T-helper 1 cell treated with Interleukin-12 subunit alpha and Interleukin-12 subunit beta and Interleukin-4 antibody, amounts not matched to agents 30 ng/mL and 1 ng/mL, for 36 hours (primary cell): ENCODE measurements around the gene TAF3. TPM values are rescaled to one million over a fixed set of nuclear protein-coding genes. Genes with fewer than 3 reads are reported as not detected.

Source experiments
- intact Hi-C: fragments of 100-400 bp; cut with micrococcal nuclease; formaldehyde crosslinking; loops from one replicate; pipeline ENCODE4 v1.15.1; 2024
- total RNA-seq: library from RNA; stranded (reverse); gene quantifications from 2 replicates; pipeline ENCODE4 v1.2.3, GENCODE V29; 2022

Gene TAF3
- total RNA-seq, 1 donor from 2014 or later: 16.6 TPM

GRCh38 chr10:7965457-7965856 is 147.2 kb downstream of the TAF3 start:
- intact Hi-C loops: no loop called here

GRCh38 chr10:7967035-7967434 is 148.7 kb downstream of the TAF3 start:
- intact Hi-C loops: no loop called here

GRCh38 chr10:7968510-7969112 is 150.3 kb downstream of the TAF3 start:
- intact Hi-C loops: no loop called here

DNA sequence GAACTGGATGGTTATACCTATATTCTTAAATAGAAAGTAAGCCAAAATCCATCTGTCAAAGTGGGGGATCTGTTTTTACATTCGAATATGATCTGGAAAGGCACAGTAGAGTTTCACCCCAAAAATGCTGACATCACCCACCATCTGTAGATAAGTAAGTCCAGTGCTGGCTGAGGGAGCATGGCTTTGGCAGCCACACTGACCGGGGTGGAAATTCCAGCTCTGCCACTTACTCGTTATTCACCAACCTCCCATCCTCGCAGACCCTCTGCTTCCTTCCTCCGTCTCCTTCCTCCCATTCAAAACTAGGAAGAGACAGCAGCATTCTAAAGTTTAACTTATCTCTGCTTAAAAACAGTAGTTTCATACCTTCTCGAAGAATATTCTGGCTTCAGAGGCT is 151.3 kb downstream of the TAF3 start:
- intact Hi-C loops: no loop called here

GRCh38 chr10:7971949-7972348 is 153.6 kb downstream of the TAF3 start:
- intact Hi-C loops: no loop called here

DNA sequence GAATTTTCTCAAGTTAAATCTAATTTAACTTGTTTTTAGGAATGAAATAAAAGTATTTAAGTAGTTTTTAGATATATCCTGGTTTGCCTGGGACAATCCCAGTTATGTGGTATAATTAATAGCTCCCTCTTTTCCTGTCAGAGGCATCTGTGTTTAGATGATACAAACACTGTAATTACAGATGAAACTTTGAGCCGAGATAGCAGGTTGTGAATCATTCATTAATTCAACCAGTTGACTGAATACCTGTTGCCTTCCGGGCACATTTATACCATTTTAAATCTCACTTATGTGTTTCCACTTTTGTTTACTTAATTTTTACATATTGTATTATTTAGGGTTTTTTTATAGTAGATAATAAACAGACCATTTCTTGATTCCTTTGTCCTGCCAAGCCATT is 154.1 kb downstream of the TAF3 start:
- intact Hi-C loops: no loop called here

DNA sequence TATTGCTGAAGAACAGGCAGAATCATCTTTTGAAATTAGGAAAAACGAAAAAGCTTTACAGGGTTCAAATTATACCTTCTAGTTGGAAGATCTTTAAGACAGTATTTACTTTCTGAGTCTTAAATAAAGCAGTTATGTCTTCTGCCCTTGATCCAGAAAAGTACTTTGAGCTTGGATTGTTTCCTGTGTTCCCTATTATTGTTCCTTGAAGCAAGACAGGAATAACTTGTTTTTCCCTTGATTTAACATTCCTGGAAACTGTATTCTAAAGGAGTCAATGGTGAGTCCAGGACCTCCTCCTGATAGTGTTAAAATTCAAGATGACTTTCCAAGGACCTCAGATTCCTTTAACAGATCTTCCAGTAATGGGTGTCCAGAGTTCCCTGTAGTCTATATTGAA is 161.9 kb downstream of the TAF3 start:
- intact Hi-C loops: no loop called here

DNA sequence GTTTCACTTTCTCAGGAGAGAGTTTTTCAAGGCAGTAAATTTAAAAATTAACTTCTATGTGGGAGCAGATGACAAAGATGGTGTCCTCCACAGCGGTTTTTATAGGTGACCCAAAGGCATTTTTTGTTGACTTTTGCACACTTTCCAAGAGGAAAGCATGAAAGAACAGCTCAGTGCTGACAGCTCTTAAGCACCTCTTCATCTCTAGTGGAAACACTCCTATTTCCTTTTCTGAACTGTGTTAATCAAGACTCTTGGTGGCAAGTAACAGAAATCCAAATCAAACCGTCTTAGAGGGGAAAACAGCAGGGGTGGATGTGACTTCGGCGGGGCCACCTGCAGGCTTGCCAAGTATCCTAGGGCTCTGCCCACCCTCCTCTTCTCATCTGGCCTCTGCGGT is 164.4 kb downstream of the TAF3 start:
- intact Hi-C loops: no loop called here

DNA sequence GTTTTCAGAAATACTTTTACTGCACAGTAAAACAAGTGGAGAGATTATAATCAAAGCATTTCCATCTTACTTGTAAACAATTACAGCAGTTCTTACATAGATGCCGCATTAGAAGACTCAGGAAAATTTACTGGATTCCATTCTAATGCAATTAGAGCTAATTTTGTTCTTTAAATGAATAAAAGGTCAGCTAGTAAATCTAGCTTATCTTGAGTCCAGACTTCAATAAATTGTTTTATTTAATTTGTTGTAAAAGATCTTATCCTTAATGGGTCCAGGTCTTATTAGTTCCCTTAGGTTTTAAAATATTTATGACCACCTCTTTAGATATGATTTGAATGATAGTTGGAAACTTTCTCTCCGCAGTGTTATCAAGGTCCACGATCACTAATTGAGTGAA is 166.0 kb downstream of the TAF3 start:
- intact Hi-C loops: no loop called here

DNA sequence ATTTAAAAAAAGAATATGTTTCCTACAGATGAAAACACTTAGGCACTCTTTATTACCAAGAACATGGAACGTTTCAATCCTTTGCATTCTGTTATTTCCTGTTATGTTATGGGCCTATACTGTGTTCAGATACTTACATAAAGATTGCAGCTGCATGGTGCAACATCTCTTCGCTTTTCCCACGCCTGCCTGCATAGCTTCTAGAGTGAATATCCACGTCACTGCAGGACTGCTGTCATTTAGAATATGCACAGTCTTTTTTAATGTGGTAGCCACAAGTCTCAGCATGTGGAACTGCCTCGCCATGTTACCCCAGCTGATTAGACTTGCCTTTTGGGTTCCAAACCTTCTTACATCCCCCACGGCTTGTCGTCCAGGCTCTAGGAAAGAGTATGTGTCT is 166.6 kb downstream of the TAF3 start:
- intact Hi-C loops: no loop called here

- intact Hi-C loops: no loop called here
Observed at GRCh38 chr10:7986851-7987250, 168.5 kb downstream of the TAF3 start.

- intact Hi-C loops: no loop called here
Observed at GRCh38 chr10:7988989-7989388, 170.7 kb downstream of the TAF3 start.

DNA sequence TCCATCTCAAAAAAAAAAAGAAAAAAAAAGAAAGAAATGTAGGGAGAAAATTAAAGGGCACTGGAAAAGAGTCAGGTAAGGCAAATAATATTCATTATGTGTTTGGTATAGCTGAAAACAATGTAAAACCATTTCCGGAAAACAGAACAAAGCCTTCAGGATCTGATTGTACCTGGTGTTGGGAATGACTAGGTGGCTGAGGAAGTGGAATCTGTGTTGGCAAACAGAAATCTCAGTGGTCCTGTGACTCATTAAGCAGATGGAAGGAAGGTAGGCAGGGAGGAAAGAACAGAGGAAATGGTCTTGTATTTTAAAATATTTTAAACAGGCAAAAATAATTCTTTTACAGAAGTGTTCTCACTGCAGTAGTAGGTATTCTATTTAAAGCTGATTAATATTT is 180.5 kb downstream of the TAF3 start:
- intact Hi-C loops: no loop called here

GRCh38 chr10:8004469-8005000 is 186.2 kb downstream of the TAF3 start:
- intact Hi-C loops: no loop called here

DNA sequence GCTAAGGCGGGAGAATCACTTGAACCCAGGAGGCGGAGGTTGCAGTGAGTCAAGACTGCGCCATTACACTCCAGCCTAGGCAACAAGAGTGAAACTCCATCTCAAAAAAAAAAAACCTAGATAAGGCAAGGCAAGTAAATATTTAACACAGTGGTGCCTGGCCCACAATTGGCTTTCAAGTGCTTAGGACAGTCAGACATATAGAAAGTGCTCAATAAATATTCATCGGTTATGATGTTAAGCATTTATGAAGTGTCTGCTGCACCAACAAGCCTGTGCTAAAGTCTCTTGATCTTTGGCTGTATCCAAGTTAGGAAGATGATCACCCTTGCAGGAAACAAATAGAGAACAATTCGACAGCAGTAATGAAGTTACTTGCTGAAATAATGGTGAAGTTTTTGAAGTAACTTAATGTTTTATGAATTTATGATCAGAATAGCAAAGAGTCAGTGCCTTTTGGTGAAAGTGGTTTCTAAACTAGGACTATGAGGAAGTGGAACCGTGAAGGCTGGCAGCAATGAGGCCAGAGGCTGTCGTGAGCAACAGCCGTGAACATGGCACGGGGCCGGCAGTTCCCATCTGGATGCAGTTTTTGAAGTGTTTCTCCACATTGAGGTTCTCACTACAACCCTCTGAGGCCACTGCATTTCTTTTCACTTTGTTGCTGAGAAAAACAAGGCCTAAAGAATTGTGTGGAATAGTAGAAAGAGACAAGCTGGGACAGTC is 188.1 kb downstream of the TAF3 start:
- intact Hi-C loops: no loop called here

GRCh38 chr10:8009031-8009430 is 190.7 kb downstream of the TAF3 start:
- intact Hi-C loops: no loop called here

DNA sequence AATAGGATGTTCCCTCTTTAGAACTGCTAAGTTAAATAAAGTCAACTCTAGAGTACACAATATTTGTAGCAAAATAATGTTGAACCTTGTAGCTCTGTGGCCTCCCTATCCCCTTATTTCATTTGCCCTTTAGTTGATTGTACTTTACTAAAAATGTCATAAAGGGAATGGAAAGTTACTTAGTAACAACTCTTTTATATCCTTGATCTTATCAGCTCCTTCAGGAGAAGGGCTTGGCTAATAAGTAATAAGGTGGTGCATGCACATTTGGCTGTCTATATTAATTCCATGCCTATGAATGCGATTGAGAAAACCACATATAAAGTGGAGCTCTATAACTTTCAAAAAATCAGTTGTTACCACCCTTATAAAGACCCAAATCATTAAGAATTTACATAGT is 194.7 kb downstream of the TAF3 start:
- intact Hi-C loops: no loop called here

GRCh38 chr10:8013619-8014018 is 195.3 kb downstream of the TAF3 start:
- intact Hi-C loops: no loop called here

GRCh38 chr10:8014649-8015048 is 196.3 kb downstream of the TAF3 start:
- intact Hi-C loops: no loop called here

- intact Hi-C loops: no loop called here
Observed at GRCh38 chr10:8017277-8017676, 199.0 kb downstream of the TAF3 start.

GRCh38 chr10:8023321-8023720 is 205.0 kb downstream of the TAF3 start:
- intact Hi-C loops: no loop called here

- intact Hi-C loops: no loop called here
Observed at GRCh38 chr10:8023851-8024250, 205.5 kb downstream of the TAF3 start.
